Upper lobe of left lung (tissue), 6 donors: ENCODE results near the gene CDKAL1. TPM values are rescaled to one million over a fixed set of nuclear protein-coding genes. Genes with fewer than 3 reads are reported as not detected.

Experiments
- ATAC-seq, 2 donors: fragments of 200-7000 bp; cut with Tn5 transposase; one replicate each; pipeline ENCODE4 v1.9.1; 2022; ENCODE audit warnings: mild to moderate bottlenecking in 2 of 2, moderate library complexity in 2 of 2; ENCODE audit not compliant: low FRiP score in 2 of 2
- DNase-seq, 2 donors: peaks; one replicate each; pipeline ENCODE4 v3.0.0-alpha.2; 2019 to 2020
- H3K27ac ChIP-seq, 4 donors: fragments of 200-600 bp; sonication (generic); one replicate each; pipeline ENCODE4 v1.5.1; 2016 to 2019
- H3K27me3 ChIP-seq, 4 donors: fragments of 200-600 bp; sonication (generic); one replicate each; pipeline ENCODE4 v1.5.1; 2017 to 2019
- H3K36me3 ChIP-seq, 4 donors: fragments of 200-600 bp; sonication (generic); one replicate each; pipeline ENCODE4 v1.5.1; 2016 to 2019
- H3K4me1 ChIP-seq, 4 donors: fragments of 200-600 bp; sonication (generic); one replicate each; pipeline ENCODE4 v1.5.1; 2018 to 2019
- H3K4me3 ChIP-seq, 4 donors: fragments of 200-600 bp; sonication (generic); one replicate each; pipeline ENCODE4 v1.5.1; 2017 to 2019; ENCODE audit warnings: mild to moderate bottlenecking in 2 of 4, moderate library complexity in 1 of 4
- H3K9me3 ChIP-seq, 4 donors: fragments of 200-600 bp; sonication (generic); one replicate each; pipeline ENCODE4 v1.5.1; 2018 to 2019
- CTCF ChIP-seq, 6 experiments: fragments of 450-650 bp in 4 of 6; fragments of 200-600 bp in 2 of 6; sonication (generic) in 2 of 6; IDR thresholded peaks; one replicate each; pipeline ENCODE4 v1.5.1; 2016 to 2019; ENCODE audit warnings: antibody characterized with exemption in 6 of 6
- EP300 ChIP-seq, 4 donors: sonication (generic); formaldehyde crosslinking; IDR thresholded peaks; one replicate each; pipeline ENCODE4 v1.5.1; 2017; ENCODE audit warnings: antibody characterized with exemption in 4 of 4, control low read depth in 2 of 4
- POLR2A ChIP-seq, 4 donors: fragments of 450-650 bp; IDR thresholded peaks; one replicate each; pipeline ENCODE4 v1.5.1; 2016 to 2017; ENCODE audit warnings: antibody characterized with exemption in 4 of 4, mild to moderate bottlenecking in 2 of 4
- POLR2AphosphoS5 ChIP-seq, 2 donors: sonication (generic); formaldehyde crosslinking; IDR thresholded peaks; one replicate each; pipeline ENCODE4 v1.5.1; 2017; ENCODE audit warnings: antibody characterized with exemption in 2 of 2
- WGBS, 2 donors: methylation state at CpG; one replicate each; pipeline ENCODE4 v1.1.5; 2017 to 2018; 5-methylcytosine and 5-hydroxymethylcytosine counted together
- total RNA-seq, 6 donors: library from RNA; depleted of rRNA in 4 of 6; stranded (reverse); fragments of >200 nt in 4 of 6; gene quantifications; one replicate each; pipeline versions ENCODE4 v1.1.0 to v1.2.1, GENCODE V29; 2016 to 2021
- donor health status: DM: no; HTN: no; CAD: no; lungs with moderate emphysema.
- donor health status: DM: no; HTN: yes; CAD: no; lungs with severe emphysema.

Gene CDKAL1
- total RNA-seq, 6 donors from 2014 or later = 9.4 to 22.6 (median 13.8) TPM

DNA sequence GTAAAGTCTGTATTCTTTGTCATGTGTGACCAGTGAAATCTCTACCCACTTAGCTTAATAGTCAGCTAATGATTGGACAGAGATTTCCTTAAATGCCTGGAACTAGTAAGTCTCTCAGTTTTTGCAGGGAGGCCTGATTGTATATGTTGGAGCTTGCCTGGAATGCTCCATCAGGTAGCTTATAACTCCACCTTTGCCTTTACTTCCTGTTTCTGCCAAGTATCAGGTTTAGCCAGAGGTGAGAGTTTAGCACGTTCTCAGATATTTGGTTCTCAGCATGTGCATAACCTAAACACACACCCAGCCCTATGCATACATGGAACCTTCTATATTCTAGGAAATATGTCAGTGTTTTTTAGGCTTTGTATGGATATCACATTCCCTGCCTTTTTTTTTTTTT, 435.3 kb downstream of the CDKAL1 start:
- ATAC-seq = no peak
- TF ChIP-seq POLR2AphosphoS5 (IDR thresholded peaks at IDR 0.05) = no peak
- TF ChIP-seq POLR2A (IDR thresholded peaks at IDR 0.05) = no peak
- no peak for TF ChIP-seq EP300 (IDR thresholded peaks at IDR 0.05)
- no peak for TF ChIP-seq CTCF (IDR thresholded peaks at IDR 0.05)
- H3K36me3 ChIP-seq = no peaks in the 10 kb centered on the region
- no peak overlapping the region for H3K4me3 ChIP-seq
- no peaks in the 10 kb centered on the region for H3K27me3 ChIP-seq
- H3K9me3 ChIP-seq = peaks cover 0 to 6% (median 0%) of the 10 kb centered on the region in 4 donors
- WGBS, 2 donors = 71 to 85% methylated on average over 1 of the region's 1 CpG
- no peaks in the 10 kb centered on the region for H3K4me1 ChIP-seq
- no peak for DNase-seq
- no peak overlapping the region for H3K27ac ChIP-seq

- H3K4me1 ChIP-seq = no peaks in the 10 kb centered on the region
- no peak overlapping the region for H3K27ac ChIP-seq
- no peaks in the 10 kb centered on the region for H3K36me3 ChIP-seq
- DNase-seq = no peak
- TF ChIP-seq CTCF (IDR thresholded peaks at IDR 0.05) (no peak), POLR2AphosphoS5 (IDR thresholded peaks at IDR 0.05) (no peak), EP300 (IDR thresholded peaks at IDR 0.05) (no peak), POLR2A (IDR thresholded peaks at IDR 0.05) (no peak)
- H3K4me3 ChIP-seq = no peak overlapping the region
- H3K9me3 ChIP-seq = no peaks in the 10 kb centered on the region
- no peaks in the 10 kb centered on the region for H3K27me3 ChIP-seq
- WGBS, 2 donors = 98 to 99% methylated on average over 5 of the region's 5 CpGs
- ATAC-seq = no peak
These were observed 442.2 kb downstream of the CDKAL1 start for GRCh38 chr6:20976391-20976918.

- H3K4me3 ChIP-seq = no peak overlapping the region
- H3K27ac ChIP-seq = no peak overlapping the region
- no peaks in the 10 kb centered on the region for H3K9me3 ChIP-seq
- TF ChIP-seq CTCF (IDR thresholded peaks at IDR 0.05) = no peak
- TF ChIP-seq POLR2A (IDR thresholded peaks at IDR 0.05) = no peak
- no peak for TF ChIP-seq EP300 (IDR thresholded peaks at IDR 0.05)
- TF ChIP-seq POLR2AphosphoS5 (IDR thresholded peaks at IDR 0.05) = no peak
- ATAC-seq = no peak
- 54 to 60% methylated on average over 5 of the region's 5 CpGs for WGBS, 2 donors
- H3K36me3 ChIP-seq = no peaks in the 10 kb centered on the region
- no peak for DNase-seq
- H3K27me3 ChIP-seq = no peaks in the 10 kb centered on the region
- no peaks in the 10 kb centered on the region for H3K4me1 ChIP-seq
These were observed 443.9 kb downstream of the CDKAL1 start for GRCh38 chr6:20978151-20978614.

DNA sequence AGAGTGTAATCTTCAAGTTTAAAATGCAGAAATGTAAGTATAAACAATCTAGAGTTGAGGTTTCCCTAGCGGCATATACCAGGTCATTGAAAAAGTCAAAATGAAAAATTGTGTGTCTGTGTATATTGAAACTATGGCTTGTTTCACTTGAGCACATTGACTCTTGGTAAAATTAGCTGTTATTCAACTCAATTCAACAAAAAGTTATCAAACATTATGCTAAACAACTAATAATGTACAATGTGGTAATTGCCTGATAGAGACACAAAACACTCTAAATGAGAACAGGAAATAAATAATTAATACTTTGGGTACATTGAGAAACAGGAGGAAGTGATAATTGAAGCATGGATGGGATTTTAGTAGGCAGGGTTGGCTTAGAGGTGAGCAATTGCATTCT, 444.8 kb downstream of the CDKAL1 start:
- no peak overlapping the region for H3K27ac ChIP-seq
- 84 to 97% methylated on average over 1 of the region's 1 CpG for WGBS, 2 donors
- no peak overlapping the region for H3K4me3 ChIP-seq
- H3K4me1 ChIP-seq = no peaks in the 10 kb centered on the region
- no peak for ATAC-seq
- peaks cover 0 to 5% (median 2%) of the 10 kb centered on the region in 4 donors for H3K9me3 ChIP-seq
- no peak for TF ChIP-seq POLR2A (IDR thresholded peaks at IDR 0.05)
- no peak for TF ChIP-seq EP300 (IDR thresholded peaks at IDR 0.05)
- no peak for TF ChIP-seq CTCF (IDR thresholded peaks at IDR 0.05)
- no peak for TF ChIP-seq POLR2AphosphoS5 (IDR thresholded peaks at IDR 0.05)
- no peak for DNase-seq
- H3K36me3 ChIP-seq = no peaks in the 10 kb centered on the region
- H3K27me3 ChIP-seq = no peaks in the 10 kb centered on the region

- Histone ChIP-seq H3K27me3 (no peaks in the 10 kb centered on the region), H3K36me3 (no peaks in the 10 kb centered on the region), H3K9me3 (peaks cover 0 to 14% (median 11%) of the 10 kb centered on the region in 4 donors), H3K4me3 (no peak overlapping the region), H3K27ac (no peak overlapping the region), H3K4me1 (no peaks in the 10 kb centered on the region)
- DNase-seq = no peak
- 91 to 97% methylated on average over 4 to 5 of the region's 5 CpGs for WGBS, 2 donors
- no peak for ATAC-seq
- TF ChIP-seq CTCF (IDR thresholded peaks at IDR 0.05) (no peak), POLR2AphosphoS5 (IDR thresholded peaks at IDR 0.05) (no peak), EP300 (IDR thresholded peaks at IDR 0.05) (no peak), POLR2A (IDR thresholded peaks at IDR 0.05) (no peak)
These were observed 449.7 kb downstream of the CDKAL1 start for GRCh38 chr6:20983961-20984360.
